Smooth muscle cell of the brain vasculature (primary cell): Measurements from ENCODE around the gene DCAF8L2.
"Not testable (repeated sequence)": the region's sequence is repeated elsewhere in the genome, so short reads cannot be mapped to it uniquely, and the experiment has no call there.

Experiments used
- DNase-seq: peaks from one replicate; pipeline ENCODE4 v3.0.0-alpha.2; 2012; ENCODE audit warnings: low read depth, low spot score

Gene DCAF8L2

GRCh38 chrX:27679281-27679680 is 89.1 kb downstream of the DCAF8L2 start:
- DNase-seq = no peak

GRCh38 chrX:27680726-27681125 is 90.6 kb downstream of the DCAF8L2 start:
- no peak for DNase-seq

- not testable (repeated sequence) for DNase-seq
Observed at GRCh38 chrX:27683566-27684208, 93.5 kb downstream of the DCAF8L2 start.

GRCh38 chrX:27694667-27695066 is 104.5 kb downstream of the DCAF8L2 start:
- no peak for DNase-seq

GRCh38 chrX:27706526-27706925 is 116.4 kb downstream of the DCAF8L2 start:
- no peak for DNase-seq

- no peak for DNase-seq
Observed at GRCh38 chrX:27715610-27716009, 125.5 kb downstream of the DCAF8L2 start.

GRCh38 chrX:27728291-27728690 is 138.1 kb downstream of the DCAF8L2 start:
- DNase-seq = no peak

GRCh38 chrX:27731962-27732361 is 141.8 kb downstream of the DCAF8L2 start:
- DNase-seq = no peak

GRCh38 chrX:27735914-27736313 is 145.8 kb downstream of the DCAF8L2 start:
- no peak for DNase-seq

GRCh38 chrX:27740933-27741332 is 150.8 kb downstream of the DCAF8L2 start:
- no peak for DNase-seq

- not testable (repeated sequence) for DNase-seq
Observed at GRCh38 chrX:27743521-27743920, 153.4 kb downstream of the DCAF8L2 start.

- no peak for DNase-seq
Observed at GRCh38 chrX:27746516-27746915, 156.4 kb downstream of the DCAF8L2 start.

GRCh38 chrX:27750298-27750697 is 160.2 kb downstream of the DCAF8L2 start:
- not testable (repeated sequence) for DNase-seq

GRCh38 chrX:27751976-27752375 is 161.8 kb downstream of the DCAF8L2 start:
- DNase-seq = no peak

GRCh38 chrX:27765718-27766117 is 175.6 kb downstream of the DCAF8L2 start:
- no peak for DNase-seq

- no peak for DNase-seq
Observed at GRCh38 chrX:27767387-27767786, 177.2 kb downstream of the DCAF8L2 start.

- no peak for DNase-seq
Observed at GRCh38 chrX:27775984-27776383, 185.8 kb downstream of the DCAF8L2 start.

GRCh38 chrX:27796640-27797257 is 206.6 kb downstream of the DCAF8L2 start:
- no peak for DNase-seq

- DNase-seq = no peak
Observed at GRCh38 chrX:27797575-27797974, 207.4 kb downstream of the DCAF8L2 start.
